GM18517 (cell line): Measurements from ENCODE around the gene MCC.

ENCODE experiments used
- ATAC-seq: cut with Tn5 transposase; IDR thresholded peaks from one replicate; pipeline ENCODE4 v1.9.1; 2021; ENCODE audit warnings: mild to moderate bottlenecking, moderate library complexity; ENCODE audit not compliant: unreplicated experiment

MCC gene

DNA sequence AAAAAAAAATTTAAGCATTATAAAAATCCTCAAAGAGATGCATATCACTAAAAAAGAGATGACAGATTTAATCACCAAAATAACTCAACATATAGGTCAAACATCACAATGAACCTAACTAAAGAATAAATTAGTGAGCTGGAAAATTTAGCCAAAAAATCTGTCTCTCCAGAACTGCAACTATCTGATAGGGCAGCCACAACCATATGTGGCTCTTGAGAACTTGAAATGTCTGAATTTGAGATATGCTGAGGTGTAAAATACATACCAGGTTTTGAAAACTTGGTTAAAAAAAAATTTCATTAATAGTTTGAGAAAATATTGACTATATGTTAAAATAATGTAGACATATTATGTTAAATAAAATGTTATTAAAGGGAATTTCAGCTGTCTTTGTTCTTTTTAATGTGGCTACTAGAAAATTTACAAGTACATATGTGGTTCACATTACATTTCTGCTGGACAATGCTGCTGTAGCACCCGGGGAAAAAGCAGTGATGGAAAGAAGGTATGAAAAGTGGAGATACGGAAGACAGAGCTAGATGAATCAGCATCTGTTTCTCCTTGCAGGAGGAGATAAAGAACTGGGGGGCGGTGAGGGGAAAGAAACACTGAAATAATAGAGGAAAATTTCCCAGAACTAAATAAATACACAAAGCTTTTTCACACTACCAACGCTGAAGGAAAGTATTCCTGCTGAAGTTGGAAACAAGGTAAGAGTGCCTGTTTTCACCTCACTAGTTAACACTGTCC, 445.6 kb downstream of the MCC start:
- ATAC-seq, result no peak

DNA sequence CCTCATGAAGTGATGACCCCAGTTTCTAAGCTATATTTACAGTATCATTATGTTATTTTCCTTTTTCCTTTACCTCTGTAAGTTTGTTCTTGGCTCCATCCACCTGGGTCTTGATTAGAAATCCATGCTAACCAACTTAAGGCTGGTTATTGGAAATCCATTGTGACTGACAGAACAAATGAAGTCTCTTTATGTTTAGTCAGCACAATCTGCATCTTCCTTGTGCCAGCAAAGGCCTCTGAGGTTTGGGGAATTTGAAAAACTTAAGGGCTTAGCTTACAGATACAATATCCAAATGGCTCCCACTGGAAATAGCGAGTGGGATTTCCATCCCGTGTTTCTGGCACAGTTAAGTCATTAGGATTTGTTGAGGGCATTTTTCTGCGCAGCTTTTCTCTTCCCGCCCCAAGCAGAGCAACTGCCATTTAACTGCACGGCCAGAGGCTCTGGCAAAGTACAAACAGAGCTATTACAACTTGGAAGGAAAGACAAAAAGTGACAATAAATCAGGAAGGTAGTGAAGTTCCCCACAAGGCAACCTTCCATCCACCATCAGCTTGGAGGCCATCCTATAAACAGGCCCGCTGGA, 447.5 kb downstream of the MCC start:
- no peak for ATAC-seq

- no peak for ATAC-seq
These were observed 448.3 kb downstream of the MCC start for GRCh38 chr5:113039934-113040285.

- ATAC-seq, result no peak
These were observed 448.9 kb downstream of the MCC start for GRCh38 chr5:113039229-113039933.

DNA sequence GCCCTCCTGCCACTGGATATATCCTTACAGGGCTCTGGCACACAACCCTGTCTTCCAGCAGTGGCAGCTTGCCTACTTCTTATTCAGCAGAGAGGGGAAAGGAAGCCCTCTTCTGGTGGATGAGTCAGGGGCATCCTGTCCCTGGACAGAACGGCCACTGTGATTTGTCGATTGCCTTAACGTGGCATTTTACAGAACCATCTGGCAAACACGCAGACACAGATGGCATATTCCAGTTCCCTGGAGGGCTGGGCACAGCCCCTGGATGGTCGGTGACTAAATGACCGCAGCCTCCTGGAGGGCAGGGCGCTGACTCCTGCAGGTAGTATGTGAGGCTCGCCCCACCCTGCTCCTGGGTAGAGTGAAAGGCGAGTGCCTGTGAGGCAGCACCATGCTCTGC, 449.5 kb downstream of the MCC start:
- no peak for ATAC-seq

- ATAC-seq, result no peak
These were observed 450.1 kb downstream of the MCC start for GRCh38 chr5:113038136-113038535.

GRCh38 chr5:113036826-113037225, 451.4 kb downstream of the MCC start:
- ATAC-seq, result no peak

- ATAC-seq, result no peak
These were observed 451.9 kb downstream of the MCC start for GRCh38 chr5:113036321-113036720.

DNA sequence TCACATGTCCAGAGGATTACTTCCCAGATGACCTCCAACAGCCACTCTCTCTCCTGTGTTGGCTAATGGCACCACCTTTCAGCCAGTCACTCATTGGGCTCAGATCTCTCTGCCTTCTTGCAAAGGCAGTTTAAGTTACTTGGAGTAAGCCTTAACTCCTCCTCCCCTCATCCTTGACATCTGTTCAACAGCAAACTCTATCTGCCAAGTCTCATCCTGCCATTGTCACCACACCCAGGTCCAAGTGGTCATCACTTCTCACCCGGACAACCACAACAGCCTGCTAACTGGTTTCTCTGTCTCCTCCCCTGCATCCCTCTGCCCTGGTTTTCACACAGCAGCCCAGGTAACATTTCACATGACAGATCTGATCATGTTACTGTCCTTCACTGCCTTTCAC, 453.2 kb downstream of the MCC start:
- ATAC-seq, result no peak

DNA sequence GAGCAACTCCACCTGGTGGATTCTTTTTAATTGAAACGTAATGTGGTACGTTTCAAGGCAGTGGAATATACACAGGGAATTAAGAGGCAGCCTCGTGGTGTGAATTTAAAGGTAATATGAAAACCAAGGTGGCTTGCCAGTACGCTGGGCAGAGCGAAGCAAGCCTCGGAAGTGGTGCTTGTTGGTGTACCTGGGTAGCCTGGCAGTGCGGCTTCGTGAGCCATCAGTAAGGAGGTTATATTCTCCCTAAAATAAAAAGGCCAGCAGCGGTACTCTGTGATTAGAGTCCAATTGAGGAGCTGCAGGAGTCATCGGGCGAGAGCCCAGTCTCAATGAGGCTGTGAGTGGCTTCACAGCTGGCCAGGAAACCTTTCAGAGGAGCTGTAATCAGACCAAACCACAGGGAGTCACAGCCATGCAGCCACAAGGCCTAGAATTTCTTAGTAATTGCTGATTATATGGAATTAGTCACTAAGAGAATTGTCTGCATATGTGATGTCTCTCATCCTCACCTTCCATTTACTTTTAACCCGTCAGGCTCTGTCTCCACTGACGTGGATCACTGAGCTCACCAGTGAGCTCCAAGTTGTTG, 454.0 kb downstream of the MCC start:
- ATAC-seq, result no peak

- no peak for ATAC-seq
These were observed 456.7 kb downstream of the MCC start for GRCh38 chr5:113031557-113031956.

- no peak for ATAC-seq
These were observed 457.1 kb downstream of the MCC start for GRCh38 chr5:113031104-113031503.

DNA sequence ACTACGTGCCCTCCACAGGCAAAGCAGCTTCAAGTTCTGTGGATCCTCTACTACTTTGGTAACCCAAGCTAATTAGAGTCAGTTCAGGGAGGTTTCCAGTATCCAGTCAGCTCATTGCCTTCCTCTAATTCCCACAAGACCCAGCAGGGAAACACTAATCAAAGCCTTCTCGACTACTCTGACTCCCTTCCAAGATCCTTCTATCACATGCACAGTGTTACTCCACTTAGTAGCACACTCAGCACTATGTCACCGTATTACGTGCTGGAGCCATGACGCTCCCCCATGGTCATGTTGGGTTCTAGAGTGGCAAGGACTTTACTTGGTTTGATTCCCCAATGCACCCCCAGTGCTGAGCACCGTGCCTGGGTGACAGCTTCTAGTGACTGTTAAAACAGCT, 458.6 kb downstream of the MCC start:
- ATAC-seq, result no peak

GRCh38 chr5:113027431-113027830, 460.8 kb downstream of the MCC start:
- ATAC-seq, result no peak

DNA sequence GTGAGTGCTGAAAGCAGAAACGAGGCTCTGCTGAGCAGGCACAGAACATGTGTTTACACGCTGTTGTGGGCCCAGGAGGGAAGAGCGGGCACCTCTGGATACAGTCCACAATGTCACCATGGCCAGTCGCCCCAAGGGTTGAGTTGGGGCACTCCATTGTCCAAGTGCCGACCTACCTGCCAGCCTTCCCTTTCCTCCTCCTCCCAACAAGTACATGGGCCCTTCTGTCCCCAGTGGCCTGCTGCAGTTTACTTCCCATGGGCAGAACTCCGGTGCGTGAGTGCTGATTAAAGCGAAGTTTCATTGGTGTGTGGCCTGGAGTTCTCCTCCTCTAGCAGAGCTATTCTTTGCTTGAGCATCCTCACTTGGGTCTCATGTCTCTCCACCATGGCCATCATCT, 461.2 kb downstream of the MCC start:
- no peak for ATAC-seq

DNA sequence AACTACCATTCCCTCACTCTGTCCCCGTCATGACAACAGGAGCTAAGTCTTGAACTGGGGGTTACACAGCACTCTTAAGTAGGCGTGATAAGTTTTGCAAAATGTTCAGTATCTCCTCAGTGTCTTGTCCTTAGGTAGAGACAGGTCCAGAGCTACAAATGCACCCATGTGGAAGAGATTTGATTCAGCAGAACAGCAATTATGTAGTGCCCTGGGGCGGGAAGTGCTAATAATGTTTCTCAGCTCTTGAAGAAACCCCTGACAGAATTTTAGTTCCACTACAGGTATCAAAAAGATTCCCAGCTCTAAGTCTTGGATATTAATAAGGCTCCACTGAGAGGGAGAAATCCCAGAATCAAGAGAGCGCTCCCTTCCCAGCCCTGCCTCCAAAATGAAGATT, 462.0 kb downstream of the MCC start:
- ATAC-seq, result no peak

- no peak for ATAC-seq
These were observed 462.7 kb downstream of the MCC start for GRCh38 chr5:113025596-113025995.

GRCh38 chr5:113024076-113024697, 464.1 kb downstream of the MCC start:
- no peak for ATAC-seq

GRCh38 chr5:113022661-113023060, 465.6 kb downstream of the MCC start:
- peak; percentile 86 for ATAC-seq

- no peak for ATAC-seq
These were observed 467.6 kb downstream of the MCC start for GRCh38 chr5:113020461-113021273.
